GM19438 (cell line): ENCODE results near the gene BCL11A.

ENCODE experiments used
- ATAC-seq: cut with Tn5 transposase; IDR thresholded peaks from one replicate; pipeline ENCODE4 v1.9.1; 2021; ENCODE audit warnings: low read depth; ENCODE audit not compliant: unreplicated experiment

BCL11A gene

DNA sequence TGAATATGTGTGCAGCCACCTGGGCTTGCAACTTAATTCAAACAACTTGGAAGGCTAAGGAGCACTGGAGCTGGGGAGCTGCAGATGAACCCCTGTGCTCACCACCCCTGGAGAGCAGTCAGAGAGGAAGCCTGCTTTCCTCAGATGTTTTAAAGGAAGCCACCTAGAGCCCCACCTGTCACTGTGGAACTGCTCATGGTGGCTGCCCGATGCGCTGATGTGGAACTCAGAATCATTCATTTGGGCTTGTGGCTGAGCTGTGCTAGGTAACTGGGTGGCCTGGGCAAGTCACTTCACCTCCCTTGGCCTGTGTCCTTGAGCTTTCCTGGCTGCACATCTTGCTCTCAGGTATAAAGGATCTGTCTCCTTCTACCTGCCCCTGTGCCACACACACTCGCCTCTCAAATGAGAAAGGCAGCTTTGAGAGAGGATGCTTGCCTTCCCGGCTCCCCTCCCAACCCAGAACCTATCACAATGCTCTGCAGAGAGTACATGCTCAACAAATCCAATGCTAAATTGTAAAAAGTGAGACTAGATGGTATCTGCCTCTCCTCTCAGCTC lies 41.3 kb downstream of the BCL11A start:
- peak; percentile 37 for ATAC-seq

DNA sequence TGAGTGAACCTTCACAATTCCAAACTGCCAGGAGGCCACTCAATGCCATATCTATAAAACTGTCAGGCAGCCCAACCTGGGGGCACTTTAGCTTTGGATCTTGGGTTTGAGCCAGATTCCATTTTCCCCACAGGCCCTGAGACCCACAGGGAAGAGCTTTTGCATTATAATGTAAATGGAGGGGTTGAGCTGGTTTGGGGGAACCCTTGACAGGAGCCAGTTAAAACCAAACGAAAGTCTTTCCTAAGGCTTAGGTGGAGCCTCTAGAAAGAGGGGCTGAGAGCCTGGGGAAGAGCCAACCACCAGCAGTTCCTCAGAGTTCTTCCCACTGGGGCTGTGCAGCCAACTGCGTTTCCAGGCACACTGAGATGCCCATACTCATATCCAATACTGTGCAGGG lies 42.7 kb downstream of the BCL11A start:
- ATAC-seq: no peak

DNA sequence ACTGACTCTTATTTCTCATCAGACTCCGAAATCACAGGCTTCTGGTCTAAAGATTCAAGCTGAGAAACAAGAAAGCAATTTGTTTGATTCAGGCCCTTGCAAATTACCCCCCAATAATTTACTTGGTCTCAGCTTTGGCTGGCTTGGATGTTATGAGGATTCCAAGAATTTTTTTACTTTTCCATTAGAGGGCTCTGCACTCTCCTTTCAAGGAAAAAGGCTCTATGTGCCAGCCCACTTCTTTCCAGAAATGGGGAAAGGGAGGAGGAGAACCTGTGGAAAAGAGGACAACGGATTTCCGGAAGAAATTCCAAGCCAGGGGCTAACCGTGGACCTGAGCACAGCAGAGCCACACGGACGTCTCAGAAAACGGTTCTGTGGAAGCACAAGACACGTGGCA lies 44.4 kb downstream of the BCL11A start:
- no peak for ATAC-seq

DNA sequence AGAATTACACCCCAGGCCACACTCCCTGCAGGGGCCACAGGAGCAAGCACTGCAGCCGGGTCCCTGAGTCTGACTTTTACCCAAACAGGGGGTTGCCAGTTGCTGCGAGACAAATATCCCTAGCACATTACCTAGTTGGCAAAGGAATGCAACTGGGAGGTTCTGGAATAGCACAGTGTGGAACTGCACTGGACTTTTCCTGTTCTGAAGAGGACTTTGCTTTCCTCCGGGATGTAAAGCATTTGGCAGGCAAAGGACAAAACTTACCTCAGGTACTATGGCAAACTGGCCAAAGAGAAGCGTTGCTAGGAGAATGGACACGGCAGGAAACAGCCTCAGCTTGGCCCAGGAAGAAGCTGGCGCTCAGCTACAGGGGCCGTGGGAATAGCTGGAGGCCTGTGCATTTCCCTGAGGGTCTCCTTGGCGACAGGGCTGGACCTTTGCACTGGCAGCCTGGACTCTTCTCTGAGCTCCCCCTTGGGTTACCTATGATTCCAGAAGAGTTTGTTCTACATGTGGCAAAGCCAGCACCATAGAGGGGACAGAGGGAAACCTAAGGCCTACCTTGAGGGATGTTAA lies 45.0 kb downstream of the BCL11A start:
- ATAC-seq: no peak

DNA sequence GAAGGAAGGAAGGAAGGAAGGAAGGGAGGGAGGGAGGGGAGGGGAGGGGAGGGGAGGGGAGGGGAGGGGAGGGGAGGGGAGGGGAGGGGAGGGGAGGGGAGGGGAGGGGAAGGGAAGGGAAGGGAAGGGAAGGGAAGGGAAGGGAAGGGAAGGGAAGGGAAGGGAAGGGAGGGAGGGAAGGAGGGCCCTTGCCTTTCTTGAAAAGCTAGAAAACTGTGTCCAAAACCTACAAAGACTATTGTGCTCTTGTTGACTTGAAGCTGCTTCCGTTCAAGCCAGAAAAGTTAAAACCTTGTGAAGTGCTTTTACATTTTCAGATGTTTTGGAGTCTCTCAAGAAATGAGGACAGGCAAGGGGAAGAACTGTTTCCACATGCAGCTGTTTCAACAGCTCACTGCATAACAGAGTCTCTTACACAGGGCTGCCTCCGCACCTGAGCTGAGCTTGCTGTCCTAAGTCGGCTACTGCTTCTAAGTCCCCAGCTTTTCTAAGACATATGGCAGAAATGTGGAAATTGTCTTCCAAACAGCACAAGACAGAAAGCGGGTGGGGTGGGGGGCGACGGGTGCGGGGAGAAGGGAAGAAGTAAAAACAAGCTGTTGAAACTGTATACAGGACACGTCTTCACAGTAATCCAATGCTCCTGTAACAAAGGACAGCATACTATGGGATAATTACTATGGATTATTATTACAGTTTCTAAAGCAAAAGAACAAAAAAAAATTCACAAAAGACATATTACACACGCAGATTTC lies 46.1 kb downstream of the BCL11A start:
- no peak for ATAC-seq

DNA sequence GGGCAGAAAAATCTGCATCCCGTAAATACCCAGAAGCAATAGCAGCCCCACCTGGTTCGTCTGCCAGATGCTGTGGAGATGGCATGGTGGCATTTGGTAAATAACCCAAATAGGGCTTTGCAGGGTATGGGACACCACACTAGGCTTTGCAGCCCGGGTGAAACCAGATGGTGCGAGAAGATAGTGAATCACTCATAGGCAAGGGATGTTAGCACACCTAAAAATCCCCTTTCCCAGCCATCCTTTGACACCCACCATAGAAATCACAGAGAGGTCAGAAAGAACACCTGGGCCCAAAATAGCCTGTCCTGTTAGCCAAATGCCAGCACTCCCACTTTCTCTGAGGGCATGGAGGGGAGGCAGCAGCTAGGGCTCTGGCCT lies 47.6 kb downstream of the BCL11A start:
- no peak for ATAC-seq

DNA sequence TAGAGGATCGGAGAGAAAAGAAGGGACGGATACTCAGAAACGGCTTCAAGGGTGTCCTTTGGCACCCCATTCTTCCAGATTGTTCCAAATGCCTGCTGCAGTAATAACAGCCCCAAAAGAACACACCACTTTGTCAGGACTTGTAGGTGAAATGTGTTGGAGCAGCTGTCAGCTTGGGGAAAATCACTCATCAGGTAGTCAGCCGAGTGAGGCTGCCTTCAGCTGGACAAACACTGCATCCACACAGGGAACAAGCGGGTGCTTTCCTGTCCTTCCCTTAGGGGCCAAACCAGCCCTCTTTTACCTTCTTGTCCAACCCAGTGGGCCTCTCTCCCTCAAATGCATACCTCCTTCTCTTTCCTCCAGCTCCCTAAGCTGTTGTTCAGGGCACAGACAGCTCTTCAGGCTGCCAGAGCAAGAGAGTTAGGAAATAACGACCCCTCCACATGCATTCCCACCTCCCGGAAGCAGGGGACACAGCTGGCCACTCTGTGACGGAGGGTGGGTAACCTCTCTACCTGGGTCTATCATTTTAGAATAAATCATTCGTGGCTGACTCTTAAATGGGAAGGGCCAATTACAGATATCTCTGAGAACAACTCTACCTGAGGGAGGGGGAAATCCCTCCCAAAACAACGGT lies 48.1 kb downstream of the BCL11A start:
- no peak for ATAC-seq

DNA sequence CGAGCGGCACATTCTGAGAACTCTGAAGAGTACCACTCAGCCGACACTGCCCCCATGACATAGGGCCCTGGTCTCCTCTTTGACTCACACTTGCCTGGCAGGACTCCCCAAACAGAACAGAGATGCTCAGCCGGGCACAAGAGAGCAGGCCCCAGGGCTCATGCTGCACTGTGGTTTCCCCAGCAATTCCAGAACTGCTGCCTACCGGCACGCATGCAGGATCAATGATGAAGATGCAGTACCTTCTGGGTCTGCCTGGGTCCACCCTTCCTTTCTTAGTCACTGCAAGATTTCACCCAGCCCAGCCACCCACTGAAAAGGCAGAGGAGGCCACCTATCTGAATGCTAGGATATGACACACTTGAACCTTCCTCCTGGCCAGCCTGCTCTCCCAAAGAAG lies 49.4 kb downstream of the BCL11A start:
- ATAC-seq: no peak

DNA sequence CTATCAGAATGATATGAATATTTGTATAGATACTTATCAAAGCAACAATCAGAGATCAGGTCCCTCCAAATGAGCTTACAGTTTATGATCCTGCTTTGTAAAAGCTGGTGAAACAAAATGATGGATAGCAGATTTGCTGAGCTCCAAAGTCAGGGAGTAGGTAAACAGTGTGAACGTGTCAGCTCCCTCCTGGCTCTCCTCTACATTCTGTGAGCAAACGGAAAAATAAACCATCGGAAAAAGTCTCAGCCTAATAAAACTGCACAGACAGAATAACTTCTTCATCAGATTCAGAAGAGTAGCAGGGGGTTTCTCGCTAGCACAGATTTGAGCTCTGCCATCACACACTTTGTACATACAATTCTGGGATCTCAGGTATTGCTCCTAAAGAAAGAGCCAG lies 51.3 kb downstream of the BCL11A start:
- ATAC-seq: no peak

DNA sequence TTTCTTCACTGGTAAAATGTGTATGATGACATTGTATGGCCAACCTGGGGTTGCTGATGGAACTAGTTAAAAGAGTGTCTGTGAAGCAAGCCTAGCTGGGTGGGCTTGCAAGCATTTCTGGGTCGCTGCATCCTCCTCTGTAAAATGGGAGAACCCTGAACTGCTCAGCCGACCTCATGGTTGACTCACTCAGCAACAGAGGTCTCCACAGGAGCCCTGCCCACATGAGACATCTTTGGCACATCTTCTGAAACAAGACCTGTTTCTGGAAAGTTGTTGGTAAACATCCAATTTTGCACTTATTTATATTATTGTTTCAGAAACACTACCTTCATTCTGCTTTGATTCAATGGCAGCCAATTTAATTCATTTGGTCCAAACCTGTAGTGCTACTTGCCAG lies 52.6 kb downstream of the BCL11A start:
- ATAC-seq: no peak

DNA sequence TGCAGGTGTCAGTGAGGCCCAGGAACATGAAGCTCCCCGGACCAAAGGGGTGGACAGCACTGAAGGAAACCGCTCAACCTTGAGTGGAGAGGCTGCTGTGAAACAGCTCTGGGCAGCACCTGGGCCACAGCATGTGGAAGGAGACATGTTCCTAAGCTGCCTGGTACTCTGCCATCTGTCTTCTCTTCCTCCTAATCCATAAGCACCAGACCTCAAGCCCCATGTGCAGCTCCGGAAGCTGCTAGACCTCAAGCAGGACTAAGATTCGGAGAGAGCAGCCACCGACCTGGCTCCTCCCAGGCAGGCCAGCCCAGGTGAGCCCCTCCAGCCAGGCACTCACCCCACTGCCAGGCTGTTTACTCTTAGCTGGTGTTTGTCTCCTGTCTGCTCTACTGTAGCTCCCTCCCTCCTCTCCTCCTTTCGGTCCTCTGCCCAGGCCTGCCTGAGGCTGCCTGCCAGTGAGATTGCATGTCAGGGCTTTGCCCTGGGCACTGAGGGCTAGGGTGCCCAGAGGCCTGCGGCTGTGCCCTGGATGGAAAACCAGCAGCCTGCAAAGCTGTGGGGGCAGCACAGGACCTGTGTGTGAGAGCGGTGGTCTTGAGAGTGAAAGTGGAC lies 53.7 kb downstream of the BCL11A start:
- no peak for ATAC-seq

DNA sequence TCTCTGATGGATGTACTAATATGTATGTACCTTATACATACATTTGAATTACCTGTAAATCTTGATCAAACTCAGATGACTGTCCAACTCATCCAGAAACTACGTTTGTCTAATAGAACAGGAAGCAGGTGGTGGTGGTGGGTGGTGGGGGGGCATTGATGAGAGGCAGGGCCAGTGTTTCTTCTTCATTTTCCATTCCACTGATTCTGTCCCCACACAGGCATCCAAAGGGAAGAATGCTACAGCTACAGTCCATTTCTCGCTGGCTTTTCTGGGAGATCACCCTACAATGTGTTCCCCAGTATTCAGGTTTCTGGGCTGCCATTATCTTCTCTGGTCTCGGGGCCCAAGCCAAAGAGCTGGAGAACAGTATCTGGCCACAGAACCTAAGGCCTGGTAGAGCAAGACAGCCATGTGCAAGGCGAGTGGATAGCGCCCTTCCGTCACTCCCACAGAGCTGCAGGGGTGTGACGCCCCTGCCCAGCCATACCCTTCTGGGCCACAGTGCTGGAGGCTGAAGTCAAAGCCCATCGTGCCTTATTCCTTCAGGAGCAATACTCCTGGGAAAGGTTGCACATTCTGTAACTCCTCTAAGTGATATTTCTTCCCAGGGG lies 54.5 kb downstream of the BCL11A start:
- ATAC-seq: no peak

DNA sequence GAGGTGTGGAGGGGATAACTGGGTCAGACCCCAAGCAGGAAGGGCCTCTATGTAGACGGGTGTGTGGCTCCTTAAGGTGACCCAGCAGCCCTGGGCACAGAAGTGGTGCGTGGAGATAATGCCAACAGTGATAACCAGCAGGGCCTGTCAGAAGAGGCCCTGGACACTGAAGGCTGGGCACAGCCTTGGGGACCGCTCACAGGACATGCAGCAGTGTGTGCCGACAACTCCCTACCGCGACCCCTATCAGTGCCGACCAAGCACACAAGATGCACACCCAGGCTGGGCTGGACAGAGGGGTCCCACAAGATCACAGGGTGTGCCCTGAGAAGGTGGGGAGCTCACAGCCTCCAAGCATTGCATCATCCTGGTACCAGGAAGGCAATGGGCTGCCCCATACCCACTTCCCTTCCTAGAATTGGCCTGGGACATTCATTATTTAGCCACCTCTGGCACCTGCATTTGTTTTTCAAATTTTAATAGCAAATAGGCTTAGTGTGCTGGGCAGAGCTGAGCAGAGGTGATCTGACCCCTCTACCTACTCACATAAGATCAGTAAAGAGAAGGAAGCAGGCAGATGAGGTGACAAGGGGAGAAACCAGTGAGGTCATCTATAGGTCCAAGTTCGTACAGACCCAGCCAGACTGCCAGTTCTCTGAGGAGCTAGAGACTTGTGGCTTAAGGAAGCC lies 55.2 kb downstream of the BCL11A start:
- ATAC-seq: no peak

DNA sequence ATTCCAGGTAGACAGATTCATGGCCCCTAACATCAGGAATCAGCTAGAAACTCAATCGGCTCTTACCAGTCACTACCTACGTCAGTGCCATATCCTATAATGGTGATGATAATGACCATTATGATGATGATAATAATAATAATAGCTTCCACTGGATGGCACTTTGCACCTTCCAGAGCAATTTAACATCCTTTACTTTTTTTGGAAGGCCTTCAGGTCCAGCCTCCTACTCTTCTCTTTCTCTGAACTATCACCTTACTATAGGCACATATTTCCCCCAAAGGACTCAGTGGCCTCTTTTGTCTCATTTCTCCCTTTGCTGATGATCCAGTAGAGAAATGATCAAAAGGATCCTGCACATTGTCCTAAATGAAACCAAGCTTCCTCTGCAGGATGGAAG lies 56.0 kb downstream of the BCL11A start:
- ATAC-seq: no peak

DNA sequence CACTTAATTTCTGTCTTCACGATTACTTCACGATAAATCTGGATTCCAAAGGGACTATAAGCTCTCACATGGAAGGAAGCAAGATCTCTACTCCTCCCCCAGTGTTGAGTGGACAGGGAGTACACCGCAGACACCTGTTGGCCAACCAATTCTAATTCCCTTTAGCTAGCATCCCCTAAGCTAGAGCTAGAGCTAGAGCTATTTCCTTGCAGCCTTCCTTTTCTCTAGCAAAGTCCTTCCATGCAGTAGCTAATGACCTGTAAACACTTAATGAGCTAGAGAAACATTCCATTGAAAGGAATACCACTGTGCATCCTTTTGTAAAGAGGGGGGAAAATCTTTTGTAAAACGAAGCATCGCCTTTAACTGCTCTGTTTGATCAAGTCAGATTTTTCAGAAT lies 56.5 kb downstream of the BCL11A start:
- no peak for ATAC-seq

DNA sequence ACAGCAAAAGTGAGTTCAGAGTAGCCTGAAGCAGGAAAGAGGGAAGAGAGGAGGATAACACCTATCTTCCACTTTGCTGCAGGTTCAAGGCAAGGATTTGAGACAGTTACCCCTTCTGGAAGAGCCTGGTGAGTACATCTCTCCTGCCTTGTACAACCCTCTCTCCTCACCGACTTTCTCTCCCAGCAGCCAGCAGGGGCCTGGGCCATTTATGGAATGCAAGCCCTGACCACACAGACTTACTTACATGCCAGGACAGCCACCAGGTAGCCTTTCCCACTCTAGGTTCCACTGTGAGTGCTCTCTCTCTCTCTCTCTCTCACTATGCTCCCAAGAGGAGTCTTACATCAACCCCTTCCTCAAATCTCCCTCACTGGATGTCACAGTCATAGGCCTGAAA lies 57.0 kb downstream of the BCL11A start:
- no peak for ATAC-seq

DNA sequence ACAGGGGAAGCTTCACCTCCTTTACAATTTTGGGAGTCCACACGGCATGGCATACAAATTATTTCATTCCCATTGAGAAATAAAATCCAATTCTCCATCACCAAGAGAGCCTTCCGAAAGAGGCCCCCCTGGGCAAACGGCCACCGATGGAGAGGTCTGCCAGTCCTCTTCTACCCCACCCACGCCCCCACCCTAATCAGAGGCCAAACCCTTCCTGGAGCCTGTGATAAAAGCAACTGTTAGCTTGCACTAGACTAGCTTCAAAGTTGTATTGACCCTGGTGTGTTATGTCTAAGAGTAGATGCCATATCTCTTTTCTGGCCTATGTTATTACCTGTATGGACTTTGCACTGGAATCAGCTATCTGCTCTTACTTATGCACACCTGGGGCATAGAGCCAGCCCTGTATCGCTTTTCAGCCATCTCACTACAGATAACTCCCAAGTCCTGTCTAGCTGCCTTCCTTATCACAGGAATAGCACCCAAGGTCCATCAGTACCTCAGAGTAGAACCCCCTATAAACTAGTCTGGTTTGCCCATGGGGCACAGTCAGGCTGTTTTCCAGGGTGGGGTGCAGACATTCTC lies 58.3 kb downstream of the BCL11A start:
- no peak for ATAC-seq

DNA sequence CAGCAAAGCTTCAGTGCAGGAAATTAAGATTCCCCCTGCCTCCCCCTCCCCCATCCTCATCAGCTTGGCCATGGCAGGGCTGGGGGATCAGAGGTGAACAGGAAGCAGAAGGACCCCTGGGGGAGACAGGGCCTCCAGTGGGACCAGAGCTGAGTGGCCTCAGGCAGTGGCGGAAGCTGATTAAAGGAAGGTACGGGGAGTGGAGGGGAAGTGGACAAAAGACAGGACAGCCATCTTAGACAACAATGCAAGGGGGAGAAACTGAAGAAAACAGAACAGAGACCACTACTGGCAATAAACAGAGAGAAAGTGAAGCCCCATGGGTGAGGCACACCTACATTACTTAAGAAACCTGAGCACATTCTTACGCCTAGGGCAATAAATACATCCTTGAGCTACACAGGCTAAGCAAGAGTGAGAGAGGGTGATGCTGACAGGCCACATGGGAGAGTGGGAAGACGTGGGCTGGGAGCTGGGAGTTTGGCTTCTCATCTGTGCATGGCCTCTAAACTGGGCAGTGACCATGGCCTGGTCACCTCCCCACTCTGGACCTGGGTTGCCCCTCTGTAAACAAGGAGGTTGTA lies 59.6 kb downstream of the BCL11A start:
- no peak for ATAC-seq

DNA sequence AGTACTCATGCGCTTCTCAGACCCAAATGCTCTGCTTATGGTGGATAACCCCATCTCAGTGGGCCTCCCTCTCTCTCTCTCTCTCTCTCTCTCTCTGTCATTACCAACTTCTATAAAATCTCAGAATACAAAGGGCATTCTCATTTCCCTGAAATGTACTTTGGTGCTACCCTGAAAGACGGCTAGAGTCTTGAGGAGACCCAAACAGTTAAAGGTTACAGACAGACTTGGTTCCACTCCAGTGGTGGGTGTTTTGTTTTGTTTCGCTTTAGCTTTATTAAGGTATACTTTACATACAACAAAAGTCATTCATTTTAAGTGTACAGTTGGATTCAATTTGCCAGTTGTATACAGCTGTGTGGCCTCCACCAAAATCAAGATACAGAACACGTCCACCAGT lies 60.9 kb downstream of the BCL11A start:
- no peak for ATAC-seq

DNA sequence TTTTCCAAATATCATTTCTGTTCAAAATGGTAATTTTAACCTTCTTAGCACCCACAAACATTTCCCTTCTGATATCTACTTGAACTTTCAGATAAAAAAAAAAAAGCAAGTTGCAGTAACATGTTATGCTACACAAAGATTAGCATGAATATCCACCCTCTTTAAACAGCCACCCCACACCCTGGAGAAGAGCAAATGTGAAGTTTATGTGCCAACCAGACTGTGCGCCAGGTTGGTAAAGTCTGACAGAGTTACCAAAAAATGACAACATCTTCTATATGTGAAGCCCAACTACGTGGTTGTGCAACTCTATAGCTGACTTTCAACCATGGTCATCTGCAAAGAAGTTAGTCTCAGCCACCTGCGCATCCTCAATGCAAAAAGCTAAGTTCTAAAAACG lies 62.6 kb downstream of the BCL11A start:
- no peak for ATAC-seq
